Body of pancreas (tissue), 4 donors: ENCODE measurements around the gene NUDT1.

ENCODE experiments used
- POLR2A ChIP-seq, 3 donors: fragments of 450-650 bp; IDR thresholded peaks; one replicate each; pipeline ENCODE4 v1.6.1; 2016; ENCODE audit warnings: antibody characterized with exemption in 3 of 3, mild to moderate bottlenecking in 2 of 3
- TF ChIP-seq, protein P1 (sequence below), 7 experiments: fragments of 450-650 bp in 4 of 7; fragments of 200-600 bp in 3 of 7; sonication (generic) in 3 of 7; IDR thresholded peaks; one replicate each; pipeline ENCODE4 v1.5.1; 2016 to 2019; ENCODE audit warnings: antibody characterized with exemption in 7 of 7

DNA sequence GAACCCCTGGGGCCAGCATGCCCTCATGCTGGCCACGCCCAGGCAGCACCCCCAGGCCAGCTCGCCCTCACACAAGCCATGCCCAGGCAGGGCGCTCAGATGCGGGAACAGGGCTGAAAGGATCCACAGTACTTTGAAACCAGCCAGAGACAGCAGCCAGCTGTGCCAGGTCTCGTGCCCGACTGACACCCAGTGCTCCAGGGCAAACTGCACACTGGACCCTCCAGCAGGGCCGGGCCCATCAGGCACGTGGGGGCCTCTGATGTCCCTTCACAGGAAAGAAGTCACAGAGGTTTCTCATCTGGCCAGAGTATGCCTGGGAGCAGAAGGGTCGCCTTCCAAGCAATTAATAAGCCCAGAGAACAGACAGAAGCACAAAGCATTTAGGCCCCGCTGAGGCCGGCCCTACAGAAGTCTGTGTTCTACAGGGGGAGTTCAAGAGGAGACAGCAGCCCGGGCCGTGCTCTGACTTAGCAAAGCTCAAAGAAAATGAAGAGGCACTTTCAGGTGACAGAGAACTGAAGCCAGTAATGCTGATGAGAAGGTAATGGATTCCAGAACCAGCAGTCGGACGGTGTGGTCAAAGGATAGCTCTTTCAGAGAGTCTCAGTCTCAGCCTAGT, 30.7 kb upstream of the NUDT1 start:
- TF ChIP-seq, protein P1, sequence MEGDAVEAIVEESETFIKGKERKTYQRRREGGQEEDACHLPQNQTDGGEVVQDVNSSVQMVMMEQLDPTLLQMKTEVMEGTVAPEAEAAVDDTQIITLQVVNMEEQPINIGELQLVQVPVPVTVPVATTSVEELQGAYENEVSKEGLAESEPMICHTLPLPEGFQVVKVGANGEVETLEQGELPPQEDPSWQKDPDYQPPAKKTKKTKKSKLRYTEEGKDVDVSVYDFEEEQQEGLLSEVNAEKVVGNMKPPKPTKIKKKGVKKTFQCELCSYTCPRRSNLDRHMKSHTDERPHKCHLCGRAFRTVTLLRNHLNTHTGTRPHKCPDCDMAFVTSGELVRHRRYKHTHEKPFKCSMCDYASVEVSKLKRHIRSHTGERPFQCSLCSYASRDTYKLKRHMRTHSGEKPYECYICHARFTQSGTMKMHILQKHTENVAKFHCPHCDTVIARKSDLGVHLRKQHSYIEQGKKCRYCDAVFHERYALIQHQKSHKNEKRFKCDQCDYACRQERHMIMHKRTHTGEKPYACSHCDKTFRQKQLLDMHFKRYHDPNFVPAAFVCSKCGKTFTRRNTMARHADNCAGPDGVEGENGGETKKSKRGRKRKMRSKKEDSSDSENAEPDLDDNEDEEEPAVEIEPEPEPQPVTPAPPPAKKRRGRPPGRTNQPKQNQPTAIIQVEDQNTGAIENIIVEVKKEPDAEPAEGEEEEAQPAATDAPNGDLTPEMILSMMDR (IDR thresholded peaks at IDR 0.05), result no peak
- TF ChIP-seq POLR2A (IDR thresholded peaks at IDR 0.05), result no peak
